DND-41 (cell line): Measurements from ENCODE around the gene RIN3.

Source experiments
- ATAC-seq: fragments of 200-7000 bp; cut with Tn5 transposase; 3 replicates; pipeline ENCODE4 v1.9.1; 2021; ENCODE audit warnings: low read depth; ENCODE audit not compliant: insufficient read depth
- DNase-seq: peaks from one replicate; pipeline ENCODE4 v3.0.0-alpha.2; 2020
- H2AFZ ChIP-seq: 2 replicates; pipeline ENCODE4 v1.6.0; 2012; ENCODE audit warnings: low read depth, low read length
- H3K27ac ChIP-seq: 2 replicates; pipeline ENCODE4 v1.5.1; 2012; ENCODE audit warnings: low read length, inconsistent platforms
- H3K27me3 ChIP-seq: fragments of 200-600 bp; sonication (generic); 2 replicates; pipeline ENCODE4 v1.6.0; 2012; ENCODE audit warnings: low read length, mild to moderate bottlenecking, inconsistent platforms; ENCODE audit not compliant: insufficient read depth, poor library complexity
- H3K36me3 ChIP-seq: 2 replicates; pipeline ENCODE4 v1.5.1; 2012; ENCODE audit warnings: low read length, inconsistent platforms; ENCODE audit not compliant: insufficient read depth
- H3K4me1 ChIP-seq: 2 replicates; pipeline ENCODE4 v1.5.1; 2012; ENCODE audit warnings: mild to moderate bottlenecking, low read length; ENCODE audit not compliant: insufficient read depth
- H3K4me2 ChIP-seq: 2 replicates; pipeline ENCODE4 v1.6.0; 2012; ENCODE audit warnings: mild to moderate bottlenecking, moderate library complexity, low read length, inconsistent platforms; ENCODE audit not compliant: insufficient read depth
- H3K4me3 ChIP-seq, 2 experiments: fragments of 200-600 bp in 1 of 2; shearing (Covaris generic) in 1 of 2; 2 replicates each; pipeline ENCODE4 v1.5.1; 2012 to 2016; ENCODE audit warnings: inconsistent platforms in 2 of 2, low read length in 2 of 2, mild to moderate bottlenecking in 2 of 2, low read depth in 1 of 2, moderate library complexity in 1 of 2
- H3K79me2 ChIP-seq: 2 replicates; pipeline ENCODE4 v1.6.0; 2012; ENCODE audit warnings: low read length, inconsistent platforms; ENCODE audit not compliant: insufficient read depth
- H3K9ac ChIP-seq: 2 replicates; pipeline ENCODE4 v1.6.0; 2012; ENCODE audit warnings: low read depth, mild to moderate bottlenecking, inconsistent platforms, low read length, moderate library complexity
- H3K9me3 ChIP-seq: 2 replicates; pipeline ENCODE4 v1.5.1; 2012; ENCODE audit warnings: low read length, moderate library complexity, mild to moderate bottlenecking, inconsistent platforms; ENCODE audit not compliant: insufficient read depth, severe bottlenecking
- H4K20me1 ChIP-seq: 2 replicates; pipeline ENCODE4 v1.6.0; 2012; ENCODE audit warnings: low read length; ENCODE audit not compliant: insufficient read depth
- CTCF ChIP-seq: IDR thresholded peaks from 2 replicates; pipeline ENCODE4 v1.5.1; 2012; ENCODE audit warnings: borderline replicate concordance, low read length, moderate library complexity, mild to moderate bottlenecking; ENCODE audit not compliant: poor library complexity, severe bottlenecking; ENCODE audit errors: extremely low read depth
- EZH2 ChIP-seq: IDR thresholded peaks from 3 replicates; pipeline ENCODE4 v1.6.1; 2012; ENCODE audit warnings: borderline replicate concordance, low read depth, mild to moderate bottlenecking, moderate library complexity, low read length, inconsistent platforms; ENCODE audit not compliant: severe bottlenecking

The RIN3 gene

GRCh38 chr14:92527721-92528120, 14.1 kb downstream of the RIN3 start:
- Histone ChIP-seq H3K9me3 (no peaks in the 10 kb centered on the region), H3K4me1 (no peaks in the 10 kb centered on the region), H2AFZ (no peak overlapping the region), H3K9ac (no peak overlapping the region), H3K4me3 (no peak overlapping the region), H3K36me3 (no peaks in the 10 kb centered on the region), H3K79me2 (no peaks in the 10 kb centered on the region), H4K20me1 (no peaks in the 10 kb centered on the region), H3K4me2 (no peak overlapping the region), H3K27me3 (no peaks in the 10 kb centered on the region), H3K27ac (no peak overlapping the region)
- DNase-seq (no peak), ATAC-seq (no peak)
- no peak for TF ChIP-seq CTCF
- no peak for TF ChIP-seq EZH2

- Histone ChIP-seq H3K27me3 (no peaks in the 10 kb centered on the region), H3K4me3 (no peak overlapping the region), H3K27ac (no peak overlapping the region), H4K20me1 (no peaks in the 10 kb centered on the region), H3K4me1 (no peaks in the 10 kb centered on the region), H3K79me2 (no peaks in the 10 kb centered on the region), H3K4me2 (no peak overlapping the region), H2AFZ (no peak overlapping the region), H3K36me3 (no peaks in the 10 kb centered on the region), H3K9me3 (no peaks in the 10 kb centered on the region), H3K9ac (no peak overlapping the region)
- no peak for ATAC-seq
- no peak for DNase-seq
- TF ChIP-seq CTCF (no peak), EZH2 (no peak)
These were observed 15.0 kb downstream of the RIN3 start for GRCh38 chr14:92528486-92529100.

GRCh38 chr14:92529903-92530302, 16.3 kb downstream of the RIN3 start:
- DNase-seq (no peak), ATAC-seq (no peak)
- Histone ChIP-seq H3K79me2 (no peaks in the 10 kb centered on the region), H3K4me2 (no peak overlapping the region), H3K4me1 (no peaks in the 10 kb centered on the region), H4K20me1 (no peaks in the 10 kb centered on the region), H3K4me3 (no peak overlapping the region), H3K27ac (no peak overlapping the region), H3K9ac (no peak overlapping the region), H3K9me3 (no peaks in the 10 kb centered on the region), H2AFZ (no peak overlapping the region), H3K27me3 (no peaks in the 10 kb centered on the region), H3K36me3 (no peaks in the 10 kb centered on the region)
- TF ChIP-seq CTCF = no peak
- TF ChIP-seq EZH2 = no peak
